ENCODE data around the gene VPS41. TPM values are rescaled to one million over a fixed set of nuclear protein-coding genes. Genes with fewer than 3 reads are reported as not detected.
"Not testable (repeated sequence)": the region's sequence is repeated elsewhere in the genome, so short reads cannot be mapped to it uniquely, and the experiment has no call there.

Gene VPS41
- total RNA-seq, 4 donors from 2014 or later: 31.4 to 57.2 (median 49.1) TPM

GRCh38 chr7:38950309-38950708, 41.3 kb upstream of the VPS41 start:
- Histone ChIP-seq H3K36me3 (no peaks in the 10 kb centered on the region), H3K4me3 (replicated peaks in 1 of 3) (no peak overlapping the region), H3K9me3 (no peaks in the 10 kb centered on the region), H3K27me3 (no peaks in the 10 kb centered on the region), H3K27ac (no peak overlapping the region), H3K4me1 (no peaks in the 10 kb centered on the region)
- no peak for TF ChIP-seq CTCF (IDR thresholded peaks at IDR 0.05)
- TF ChIP-seq POLR2A (IDR thresholded peaks at IDR 0.05): no peak
- DNase-seq: no peak
- intact Hi-C loops (cut with DNase I): no loop called here
- WGBS, 2 donors: 66 to 68% methylated on average over 1 of the region's 1 CpG

- H3K4me1 ChIP-seq; H3K36me3 ChIP-seq; DNase-seq; intact Hi-C loops (cut with DNase I); H3K4me3 ChIP-seq (replicated peaks in 1 of 3); H3K27ac ChIP-seq; H3K9me3 ChIP-seq; H3K27me3 ChIP-seq: not testable (repeated sequence)
- WGBS, 2 donors: 80 to 89% methylated on average over 4 of the region's 4 CpGs
These were observed 38.5 kb upstream of the VPS41 start for GRCh38 chr7:38947541-38947940.

GRCh38 chr7:38942431-38943051, 33.5 kb upstream of the VPS41 start:
- DNase-seq: no peak
- no peak for TF ChIP-seq POLR2A (IDR thresholded peaks at IDR 0.05)
- TF ChIP-seq CTCF (IDR thresholded peaks at IDR 0.05): no peak
- intact Hi-C loops (cut with DNase I): no loop called here
- H3K9me3 ChIP-seq: no peaks in the 10 kb centered on the region
- no peak overlapping the region for H3K4me3 ChIP-seq (replicated peaks in 1 of 3)
- 83 to 84% methylated on average over 4 of the region's 4 CpGs for WGBS, 2 donors
- no peaks in the 10 kb centered on the region for H3K4me1 ChIP-seq
- no peak overlapping the region for H3K27ac ChIP-seq
- H3K36me3 ChIP-seq: no peaks in the 10 kb centered on the region
- no peaks in the 10 kb centered on the region for H3K27me3 ChIP-seq

- H3K27me3 ChIP-seq: no peaks in the 10 kb centered on the region
- no peak for DNase-seq
- TF ChIP-seq CTCF (IDR thresholded peaks at IDR 0.05): no peak
- TF ChIP-seq POLR2A (IDR thresholded peaks at IDR 0.05): no peak
- WGBS, 2 donors: 93 to 94% methylated on average over 3 of the region's 3 CpGs
- H3K9me3 ChIP-seq: no peaks in the 10 kb centered on the region
- H3K4me1 ChIP-seq: no peaks in the 10 kb centered on the region
- intact Hi-C loops (cut with DNase I): no loop called here
- no peaks in the 10 kb centered on the region for H3K36me3 ChIP-seq
- H3K27ac ChIP-seq: no peak overlapping the region
- no peak overlapping the region for H3K4me3 ChIP-seq (replicated peaks in 1 of 3)
These were observed 31.8 kb upstream of the VPS41 start for GRCh38 chr7:38940774-38941173.

- Histone ChIP-seq H3K36me3 (no peaks in the 10 kb centered on the region), H3K9me3 (no peaks in the 10 kb centered on the region), H3K4me1 (no peaks in the 10 kb centered on the region), H3K4me3 (replicated peaks in 1 of 3) (no peak overlapping the region), H3K27me3 (no peaks in the 10 kb centered on the region), H3K27ac (no peak overlapping the region)
- 75 to 76% methylated on average over 4 of the region's 4 CpGs for WGBS, 2 donors
- intact Hi-C loops (cut with DNase I): no loop called here
- DNase-seq: no peak
- TF ChIP-seq CTCF (IDR thresholded peaks at IDR 0.05): no peak
- TF ChIP-seq POLR2A (IDR thresholded peaks at IDR 0.05): no peak
These were observed 29.6 kb upstream of the VPS41 start for GRCh38 chr7:38938589-38938988.
